Activated CD8-positive, alpha-beta memory T cell treated with anti-CD3 and anti-CD28 coated beads, Interleukin-2, amount 50 U/mL, for 1 hour (primary cell): ENCODE data around the gene PCSK5.
"Not testable (repeated sequence)": the region's sequence is repeated elsewhere in the genome, so short reads cannot be mapped to it uniquely, and the experiment has no call there.

Experiments used
- DNase-seq: peaks from one replicate; pipeline ENCODE4 v3.0.0-alpha.2; 2020; ENCODE audit errors: extremely low read depth

Gene PCSK5

GRCh38 chr9:76247426-76247825 lies 357.0 kb downstream of the PCSK5 start:
- no peak for DNase-seq

DNA sequence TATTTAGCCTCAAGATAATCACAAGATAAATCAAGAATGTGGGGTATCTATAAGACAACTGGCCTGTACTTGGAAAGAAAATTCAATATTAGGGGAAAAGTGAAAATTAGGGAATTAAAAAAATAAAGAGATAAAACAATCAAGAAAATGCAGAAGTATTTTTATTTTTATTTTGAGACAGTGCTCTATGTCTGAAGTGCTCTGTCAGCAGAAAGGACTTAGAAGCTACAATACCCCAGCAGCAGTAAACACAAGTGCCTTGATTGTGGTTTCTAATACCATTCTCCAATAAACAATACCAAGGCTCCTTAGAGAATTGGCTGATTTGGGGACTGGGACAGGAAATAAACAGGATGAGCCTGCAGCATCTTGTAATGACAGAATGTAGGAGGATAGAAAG lies 358.8 kb downstream of the PCSK5 start:
- no peak for DNase-seq

- DNase-seq, result no peak
These were observed 365.4 kb downstream of the PCSK5 start for GRCh38 chr9:76255781-76256455.

DNA sequence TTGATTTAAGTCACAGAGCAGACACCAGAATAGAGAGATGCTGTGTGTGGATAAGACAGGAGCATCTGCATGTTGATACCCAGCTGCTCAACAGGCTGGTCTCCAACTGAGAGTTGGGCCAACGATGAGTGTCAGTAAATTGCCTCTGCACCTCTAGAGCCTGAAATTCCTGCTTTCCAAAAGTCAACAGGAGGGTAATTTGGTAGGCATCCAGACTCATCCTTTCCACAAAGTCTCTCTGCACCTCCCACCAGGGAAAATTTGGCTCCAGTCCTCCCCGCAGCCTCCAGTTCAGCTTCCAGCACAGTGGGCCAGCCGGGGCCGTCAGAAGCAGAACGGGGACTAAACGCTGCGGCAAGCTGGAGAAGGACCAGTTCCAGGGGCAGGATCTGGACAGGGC lies 366.8 kb downstream of the PCSK5 start:
- DNase-seq, result no peak

- DNase-seq, result no peak
These were observed 376.3 kb downstream of the PCSK5 start for GRCh38 chr9:76266649-76267283.

GRCh38 chr9:76267284-76267652 lies 376.8 kb downstream of the PCSK5 start:
- DNase-seq, result no peak

DNA sequence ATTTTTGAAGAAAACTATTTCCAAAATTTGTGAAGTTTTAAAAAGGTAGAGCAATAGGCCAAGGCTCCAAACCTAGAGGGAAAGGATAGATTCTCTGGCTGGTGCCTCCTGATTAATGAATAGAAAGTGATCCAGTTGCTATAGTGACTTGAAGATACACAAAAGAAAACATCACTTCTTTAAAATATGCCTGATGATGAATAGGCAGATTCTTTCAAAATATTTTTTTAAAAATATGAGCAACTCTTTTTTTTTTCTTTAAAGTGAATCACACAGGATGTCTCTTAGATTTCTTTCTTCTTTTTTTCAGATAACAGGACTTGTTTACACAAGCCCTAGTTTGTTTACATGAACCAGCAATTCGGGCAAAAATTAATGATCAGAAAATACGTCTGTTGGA lies 379.3 kb downstream of the PCSK5 start:
- DNase-seq, result no peak

- DNase-seq, result no peak
These were observed 381.3 kb downstream of the PCSK5 start for GRCh38 chr9:76271755-76272154.

DNA sequence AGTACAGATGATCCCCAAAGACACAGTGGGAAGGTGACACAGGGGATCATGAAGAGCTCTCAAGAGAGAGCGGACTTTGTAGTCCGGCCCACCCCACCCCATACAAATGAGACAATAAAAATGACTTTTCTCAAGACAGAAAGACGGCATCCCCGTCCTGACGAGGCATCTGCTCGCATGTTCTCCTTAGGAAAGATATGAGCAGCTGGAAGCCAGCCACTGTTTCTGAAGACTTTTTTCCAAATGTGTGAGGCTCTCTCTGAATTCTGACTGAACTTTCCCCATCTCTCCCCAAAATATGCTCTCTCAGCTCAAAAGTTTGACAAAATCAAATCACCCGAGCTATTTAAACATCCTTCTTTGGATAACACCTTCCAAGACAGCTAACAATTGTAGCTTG lies 398.6 kb downstream of the PCSK5 start:
- DNase-seq, result no peak

- no peak for DNase-seq
These were observed 399.2 kb downstream of the PCSK5 start for GRCh38 chr9:76289703-76290102.

DNA sequence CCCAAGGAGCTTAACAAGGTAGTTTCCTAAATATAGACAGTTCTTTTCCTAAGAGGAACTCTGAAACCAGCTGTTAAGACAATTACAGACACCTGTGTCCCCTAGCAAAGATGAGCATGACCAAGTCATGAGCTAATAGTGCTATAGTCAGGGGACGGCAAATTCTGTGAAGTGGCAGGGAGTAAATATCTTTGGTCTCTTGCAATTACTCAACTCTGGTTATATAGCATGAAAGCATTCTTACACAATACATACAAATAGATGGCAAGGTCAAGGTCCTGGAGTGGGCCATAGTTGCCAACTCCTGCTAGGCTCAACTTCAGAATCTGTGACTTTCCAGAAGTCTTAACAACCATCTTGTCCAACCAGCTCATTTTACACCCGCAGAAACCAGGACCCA lies 400.1 kb downstream of the PCSK5 start:
- DNase-seq, result no peak

- no peak for DNase-seq
These were observed 401.8 kb downstream of the PCSK5 start for GRCh38 chr9:76292246-76292645.

- DNase-seq, result no peak
These were observed 402.2 kb downstream of the PCSK5 start for GRCh38 chr9:76292658-76293057.

DNA sequence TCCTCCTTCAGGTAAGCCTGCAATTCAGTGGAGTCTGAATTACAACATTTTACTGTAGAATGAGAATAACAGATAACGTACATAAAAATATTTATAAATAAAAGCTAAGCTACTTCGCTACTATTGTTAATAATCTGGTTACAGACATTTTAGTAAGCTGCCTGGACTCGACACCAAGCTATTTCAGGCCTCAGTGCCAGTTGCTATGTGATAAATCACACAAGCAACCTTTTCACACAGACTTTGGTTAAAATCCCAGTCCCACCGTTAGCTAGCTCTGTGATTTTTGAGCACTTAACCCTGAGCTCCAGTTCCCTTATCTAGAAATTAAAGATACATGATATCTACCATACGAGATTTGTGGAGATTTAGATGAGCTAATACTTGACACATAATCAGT lies 403.8 kb downstream of the PCSK5 start:
- DNase-seq, result no peak

GRCh38 chr9:76296561-76297310 lies 406.3 kb downstream of the PCSK5 start:
- no peak for DNase-seq

GRCh38 chr9:76297721-76298239 lies 407.3 kb downstream of the PCSK5 start:
- DNase-seq, result no peak

GRCh38 chr9:76298521-76299144 lies 408.2 kb downstream of the PCSK5 start:
- DNase-seq, result no peak

GRCh38 chr9:76302543-76302942 lies 412.1 kb downstream of the PCSK5 start:
- no peak for DNase-seq

- DNase-seq, result no peak
These were observed 412.6 kb downstream of the PCSK5 start for GRCh38 chr9:76302947-76303550.

- not testable (repeated sequence) for DNase-seq
These were observed 416.6 kb downstream of the PCSK5 start for GRCh38 chr9:76307047-76307446.

DNA sequence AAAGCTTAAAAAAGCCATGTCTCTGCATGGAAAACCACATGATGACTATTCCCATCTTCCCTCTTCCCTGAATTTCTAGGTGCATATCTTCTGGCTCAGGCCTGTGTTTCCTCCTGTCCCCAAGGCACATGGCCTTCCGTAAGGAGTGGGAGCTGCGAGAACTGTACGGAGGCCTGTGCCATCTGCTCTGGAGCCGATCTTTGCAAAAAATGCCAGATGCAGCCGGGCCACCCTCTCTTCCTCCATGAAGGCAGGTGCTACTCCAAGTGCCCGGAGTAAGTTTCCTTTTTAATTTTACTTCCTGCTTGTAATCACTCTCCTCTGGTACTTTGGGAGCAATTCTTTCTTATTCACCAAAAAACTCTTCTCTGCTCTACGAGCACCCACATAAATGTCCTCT lies 420.1 kb downstream of the PCSK5 start:
- no peak for DNase-seq

GRCh38 chr9:76310991-76311390 lies 420.5 kb downstream of the PCSK5 start:
- DNase-seq, result no peak
